Stomach (tissue), 9 donors: Measurements from ENCODE around the gene AMPH. TPM values are rescaled to one million over a fixed set of nuclear protein-coding genes. Genes with fewer than 3 reads are reported as not detected.

Experiments used
- DNase-seq, 2 donors: peaks; one replicate each; pipeline versions ENCODE4 v3.0.0 to v3.0.0-alpha.2; 2013 to 2019
- H3K27ac ChIP-seq, 5 donors: fragments of 200-600 bp in 4 of 5; sonication (generic) in 4 of 5; one replicate each; pipeline ENCODE4 v1.5.1; 2013 to 2019; ENCODE audit warnings: mild to moderate bottlenecking in 1 of 5, moderate library complexity in 1 of 5
- H3K27me3 ChIP-seq, 3 donors: fragments of 200-600 bp; sonication (generic); one replicate each; pipeline ENCODE4 v1.5.1; 2017 to 2019; ENCODE audit warnings: mixed run types in 1 of 3
- H3K36me3 ChIP-seq, 4 donors: fragments of 200-600 bp; sonication (generic); 1 replicate in 3 of 4; 2 replicates in 1 of 4; pipeline ENCODE4 v1.5.1; 2016 to 2019
- H3K4me1 ChIP-seq, 4 donors: fragments of 200-600 bp; sonication (generic); one replicate each; pipeline ENCODE4 v1.5.1; 2016 to 2019
- H3K4me3 ChIP-seq, 4 donors: fragments of 200-600 bp; sonication (generic) in 3 of 4; one replicate each; pipeline ENCODE4 v1.5.1; 2016 to 2019; ENCODE audit warnings: mild to moderate bottlenecking in 1 of 4
- H3K9me3 ChIP-seq, 4 donors: fragments of 200-600 bp; sonication (generic); one replicate each; pipeline ENCODE4 v1.5.1; 2016 to 2019
- CTCF ChIP-seq, 7 experiments: fragments of 450-650 bp in 4 of 7; fragments of 200-600 bp in 3 of 7; sonication (generic) in 3 of 7; IDR thresholded peaks; one replicate each; pipeline ENCODE4 v1.5.1; 2016 to 2019; ENCODE audit warnings: antibody characterized with exemption in 7 of 7, control low read depth in 2 of 7, mild to moderate bottlenecking in 1 of 7
- EP300 ChIP-seq: sonication (generic); formaldehyde crosslinking; IDR thresholded peaks from one replicate; pipeline ENCODE4 v1.6.1; 2017; ENCODE audit warnings: antibody characterized with exemption
- POLR2A ChIP-seq, 4 donors: fragments of 450-650 bp; IDR thresholded peaks; one replicate each; pipeline ENCODE4 v1.6.1; 2016; ENCODE audit warnings: antibody characterized with exemption in 4 of 4, control low read depth in 2 of 4, mild to moderate bottlenecking in 1 of 4, moderate library complexity in 1 of 4
- POLR2AphosphoS5 ChIP-seq, 3 donors: sonication (generic); formaldehyde crosslinking; IDR thresholded peaks; one replicate each; pipeline ENCODE4 v1.6.1; 2016; ENCODE audit warnings: antibody characterized with exemption in 3 of 3
- WGBS, 5 donors: extraction: QIAGEN DNeasy Blood & Tissue Kit in 3 of 5; methylation state at CpG; one replicate each; pipeline versions ENCODE4 v1.1.5 to v1.1.7; 2013 to 2018; 5-methylcytosine and 5-hydroxymethylcytosine counted together
- intact Hi-C: fragments of 100-400 bp; cut with DNase I; formaldehyde crosslinking; loops from one replicate; pipeline ENCODE4 v1.15.1; 2023; ENCODE audit warnings: low total_unique reads
- polyA plus RNA-seq, 3 donors: library from polyadenylated mRNA; stranded (reverse); fragments of 200-250 nt; gene quantifications; one replicate each; pipeline ENCODE4 v1.2.3, GENCODE V29; 2013
- total RNA-seq, 5 donors: library from RNA; depleted of rRNA; stranded (reverse); fragments of >200 nt; gene quantifications; one replicate each; pipeline versions ENCODE4 v1.1.0 to v1.2.3, GENCODE V29; 2014 to 2016
- donor health status: healthy with polysubstance abuse.
- donor health status: Bipolar disorder and iron deficiency.
- donor health status: healthy.

The AMPH gene
- total and polyA plus RNA-seq, 8 donors = 0.80 to 13.0 (median 4.6) TPM; not detected in 1

GRCh38 chr7:38671911-38672905 lies 41.0 kb upstream of the AMPH start:
- H3K27ac ChIP-seq = no peak overlapping the region
- no peak overlapping the region for H3K4me3 ChIP-seq
- intact Hi-C loops = no loop called here
- no peak for DNase-seq
- H3K36me3 ChIP-seq = no peaks in the 10 kb centered on the region
- no peaks in the 10 kb centered on the region for H3K9me3 ChIP-seq
- TF ChIP-seq POLR2AphosphoS5 (IDR thresholded peaks at IDR 0.05) = no peak
- no peak for TF ChIP-seq POLR2A (IDR thresholded peaks at IDR 0.05)
- 69 to 75% (median 72%) methylated on average over 12 of the region's 12 CpGs for WGBS, 5 donors
- no peaks in the 10 kb centered on the region for H3K27me3 ChIP-seq
- H3K4me1 ChIP-seq = no peaks in the 10 kb centered on the region

DNA sequence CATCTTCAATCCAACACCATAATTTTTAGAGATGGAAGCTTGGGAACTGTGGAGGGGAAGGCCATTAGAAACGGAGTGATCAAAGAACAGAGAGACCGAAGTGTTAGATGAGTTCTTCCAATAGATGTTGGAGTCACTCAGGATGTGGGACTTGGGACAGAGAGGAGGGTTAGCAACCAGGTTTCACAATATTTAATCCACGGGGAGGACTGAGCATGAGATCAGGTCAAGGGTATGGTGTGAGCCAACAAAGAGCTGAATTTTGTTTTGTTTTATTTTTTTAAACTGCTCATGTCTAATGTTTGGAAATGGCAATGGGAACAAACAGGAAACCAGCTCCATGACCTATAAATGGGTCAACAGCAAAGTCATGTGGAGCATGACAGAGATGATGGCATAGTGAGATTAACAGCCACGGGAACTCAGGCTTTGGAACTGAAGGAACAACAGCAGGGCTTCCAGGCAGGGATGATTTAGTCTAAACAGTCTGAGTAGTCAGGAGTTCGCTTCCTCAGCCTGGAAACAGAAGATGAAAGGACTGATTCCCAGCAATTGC lies 38.9 kb upstream of the AMPH start:
- 64 to 74% (median 67%) methylated on average over 5 of the region's 5 CpGs for WGBS, 5 donors
- intact Hi-C loops = no loop called here
- no peak for DNase-seq
- no peaks in the 10 kb centered on the region for H3K27me3 ChIP-seq
- TF ChIP-seq POLR2A (IDR thresholded peaks at IDR 0.05) = no peak
- H3K9me3 ChIP-seq = no peaks in the 10 kb centered on the region
- no peak overlapping the region for H3K4me3 ChIP-seq
- no peaks in the 10 kb centered on the region for H3K4me1 ChIP-seq
- peak overlapping the region in 1 of 5 donors; percentile 18 for H3K27ac ChIP-seq
- no peaks in the 10 kb centered on the region for H3K36me3 ChIP-seq

DNA sequence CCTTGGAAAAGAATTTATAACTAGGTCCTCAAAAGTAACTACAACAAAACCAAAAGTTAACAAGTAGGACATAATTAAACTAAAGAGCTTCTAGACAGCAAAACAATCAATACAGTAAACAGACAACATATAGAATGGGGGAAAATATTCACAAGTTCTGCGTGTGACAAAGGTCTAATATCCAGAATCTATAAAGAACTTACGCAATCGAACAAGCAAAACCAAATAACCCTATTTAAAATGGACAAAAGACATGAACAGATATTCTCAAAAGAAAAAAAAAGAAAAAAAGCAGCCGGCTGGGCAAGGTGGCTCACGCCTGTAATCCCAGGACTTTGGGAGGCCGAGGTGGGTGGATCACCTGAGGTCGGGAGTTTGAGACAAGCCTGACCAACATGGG lies 33.8 kb upstream of the AMPH start:
- Histone ChIP-seq H3K4me1 (no peaks in the 10 kb centered on the region), H3K27ac (no peak overlapping the region), H3K36me3 (no peaks in the 10 kb centered on the region), H3K9me3 (no peaks in the 10 kb centered on the region), H3K4me3 (no peak overlapping the region), H3K27me3 (no peaks in the 10 kb centered on the region)
- no peak for DNase-seq
- TF ChIP-seq POLR2A (IDR thresholded peaks at IDR 0.05) (no peak), POLR2AphosphoS5 (IDR thresholded peaks at IDR 0.05) (no peak), EP300 (no peak), CTCF (IDR thresholded peaks at IDR 0.05) (no peak)
- intact Hi-C loops = no loop called here
- WGBS, 5 donors = 89 to 95% (median 93%) methylated on average over 7 of the region's 7 CpGs

DNA sequence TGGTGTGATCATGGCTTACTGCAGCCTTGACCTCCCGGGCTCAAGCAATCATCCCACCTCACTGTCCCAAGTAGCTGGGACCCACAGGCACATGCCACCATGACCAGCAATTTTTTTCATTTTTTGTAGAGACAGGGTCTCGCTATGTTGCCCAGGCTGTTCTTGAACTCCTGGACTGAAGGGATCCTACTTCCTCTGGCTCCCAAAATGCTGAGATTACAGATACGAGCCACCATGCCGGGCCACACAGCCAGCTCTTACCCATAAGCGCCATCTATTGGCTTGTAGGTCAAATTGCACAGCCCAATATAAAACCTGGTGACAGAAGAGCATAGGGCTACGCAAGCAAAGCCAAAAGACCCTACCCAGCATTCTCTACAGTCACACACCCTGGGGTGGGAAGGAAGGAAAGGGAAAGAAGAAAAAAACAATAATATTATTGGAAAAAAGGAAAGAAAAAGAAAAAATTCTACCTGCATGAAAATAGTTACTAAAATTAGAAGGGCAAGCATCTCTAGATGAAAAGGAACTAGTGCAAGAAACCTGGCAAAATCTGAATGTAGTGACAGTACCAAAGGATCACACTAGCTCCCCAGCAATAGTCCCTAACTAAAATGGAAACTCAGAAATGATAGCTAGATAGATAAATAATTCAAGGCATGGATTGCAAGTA lies 29.4 kb upstream of the AMPH start:
- Histone ChIP-seq H3K4me3 (no peak overlapping the region), H3K27me3 (peaks cover 0 to 6% (median 0%) of the 10 kb centered on the region in 3 donors), H3K9me3 (no peaks in the 10 kb centered on the region), H3K27ac (no peak overlapping the region), H3K36me3 (no peaks in the 10 kb centered on the region), H3K4me1 (no peaks in the 10 kb centered on the region)
- WGBS, 5 donors = 28 to 40% (median 37%) methylated on average over 6 of the region's 6 CpGs
- TF ChIP-seq POLR2A (IDR thresholded peaks at IDR 0.05) (no peak), CTCF (IDR thresholded peaks at IDR 0.05) (peak in 1 of 7 experiments; percentile 29)
- intact Hi-C loops = no loop called here
- peak in 1 of 2 donors; percentile 30 for DNase-seq

- no peak for DNase-seq
- no peaks in the 10 kb centered on the region for H3K4me1 ChIP-seq
- peaks cover 0 to 6% (median 0%) of the 10 kb centered on the region in 3 donors for H3K27me3 ChIP-seq
- no peaks in the 10 kb centered on the region for H3K36me3 ChIP-seq
- no peaks in the 10 kb centered on the region for H3K9me3 ChIP-seq
- intact Hi-C loops = no loop called here
- TF ChIP-seq CTCF (IDR thresholded peaks at IDR 0.05) (no peak), EP300 (no peak), POLR2A (IDR thresholded peaks at IDR 0.05) (no peak), POLR2AphosphoS5 (IDR thresholded peaks at IDR 0.05) (no peak)
- H3K27ac ChIP-seq = no peak overlapping the region
- H3K4me3 ChIP-seq = no peak overlapping the region
- WGBS, 5 donors = 82 to 92% (median 88%) methylated on average over 5 to 6 of the region's 6 CpGs
Measured at GRCh38 chr7:38659931-38660330, 28.8 kb upstream of the AMPH start.
